HepG2 (cell line): Measurements from ENCODE around the gene CNTRL. TPM values are rescaled to one million over a fixed set of nuclear protein-coding genes. Genes with fewer than 3 reads are reported as not detected.

Experiments
- ARID5B ChIP-seq: IDR thresholded peaks from 2 replicates; pipeline ENCODE4 v1.4.0; 2020; ENCODE audit warnings: mild to moderate bottlenecking, missing genetic modification reagents
- HOXD1 ChIP-seq: sonication (generic); formaldehyde crosslinking; IDR thresholded peaks from 2 replicates; pipeline ENCODE4 v1.5.0; 2020; ENCODE audit warnings: missing genetic modification reagents
- MAX ChIP-seq: IDR thresholded peaks from 2 replicates; pipeline ENCODE4 v1.6.1; 2012; ENCODE audit warnings: inconsistent platforms
- MXD1 ChIP-seq: sonication (generic); formaldehyde crosslinking; IDR thresholded peaks from 2 replicates; pipeline ENCODE4 v1.4.0; 2020; ENCODE audit warnings: mild to moderate bottlenecking, missing genetic modification reagents
- ZIK1 ChIP-seq: sonication (generic); formaldehyde crosslinking; IDR thresholded peaks from 2 replicates; pipeline ENCODE4 v1.5.0; 2020; ENCODE audit warnings: mild to moderate bottlenecking, low read depth, missing genetic modification reagents, borderline replicate concordance
- ZNF205 ChIP-seq: IDR thresholded peaks from 2 replicates; pipeline ENCODE4 v1.6.1; 2018; ENCODE audit warnings: missing biosample characterization, missing genetic modification reagents
- ZNF224 ChIP-seq: sonication (generic); formaldehyde crosslinking; IDR thresholded peaks from 2 replicates; pipeline ENCODE4 v1.5.0; 2020; ENCODE audit warnings: mild to moderate bottlenecking, missing genetic modification reagents
- ZNF260 ChIP-seq: sonication (generic); formaldehyde crosslinking; IDR thresholded peaks from 2 replicates; pipeline ENCODE4 v1.4.0; 2020; ENCODE audit warnings: missing genetic modification reagents, low read depth, mild to moderate bottlenecking, borderline replicate concordance
- ZNF414 ChIP-seq: sonication (generic); formaldehyde crosslinking; IDR thresholded peaks from 2 replicates; pipeline ENCODE4 v1.5.0; 2020; ENCODE audit warnings: missing genetic modification reagents
- ZNF670 ChIP-seq: sonication (generic); formaldehyde crosslinking; IDR thresholded peaks from 2 replicates; pipeline ENCODE4 v1.8.0; 2022; ENCODE audit warnings: mild to moderate bottlenecking, missing genetic modification reagents, borderline replicate concordance
- ZNF816 ChIP-seq: sonication (generic); formaldehyde crosslinking; IDR thresholded peaks from 2 replicates; pipeline ENCODE4 v1.8.0; 2022; ENCODE audit warnings: missing genetic modification reagents, mild to moderate bottlenecking, borderline replicate concordance
- polyA plus RNA-seq, 8 experiments: library from polyadenylated mRNA; depleted of rRNA in 3 of 8; stranded (reverse) in 7 of 8; unstranded in 1 of 8; fragments of >200 nt; fragmentation: Illumina TruSeq in 4 of 8; extraction: Trizol in 4 of 8; gene quantifications; 2 replicates each; pipeline versions ENCODE4 v1.2.1 to v1.2.3, GENCODE V29; 2011 to 2016; ENCODE audit warnings: low read depth in 4 of 8, missing spikeins in 1 of 8, mixed read lengths in 1 of 8; ENCODE audit not compliant: insufficient read depth in 1 of 8
- total RNA-seq, 5 experiments: library from RNA; depleted of rRNA; stranded (reverse); fragments of >200 nt; fragmentation: Illumina TruSeq; extraction: Trizol; gene quantifications; 2 replicates each; pipeline ENCODE4 v1.2.3, GENCODE V29; 2016; ENCODE audit warnings: low read depth in 1 of 5

CNTRL gene
- total and polyA plus RNA-seq, 2 of the 13 experiments (the other 11 are each of a cell fraction or from before 2014, with no cell fraction given): 7.5 to 11.8 TPM

- 0 out of 2 replicates have a peak, but pooled peaks have one; percentile 28 for TF ChIP-seq ARID5B (CRISPR knock-in tag)
- no peak for TF ChIP-seq ZNF414 (CRISPR knock-in tag)
- no peak for TF ChIP-seq ZNF670 (CRISPR knock-in tag)
- TF ChIP-seq ZNF816 (CRISPR knock-in tag): no peak
- no peak for TF ChIP-seq ZNF260
- TF ChIP-seq MAX: peak; percentile 22; the same call in 1 of the 2 replicates
- no peak for TF ChIP-seq ZIK1 (CRISPR knock-in tag)
- TF ChIP-seq ZNF205 (CRISPR knock-in tag): no peak
- TF ChIP-seq HOXD1: no peak
- TF ChIP-seq ZNF224 (CRISPR knock-in tag): no peak
- TF ChIP-seq MXD1: no peak
Measured at GRCh38 chr9:121204121-121204520, 129.4 kb downstream of the CNTRL start (continued).
